ENCODE measurements around the gene XRCC1.

XRCC1 gene

GRCh38 chr19:43501661-43502418, 73.5 kb downstream of the XRCC1 start:
- Histone ChIP-seq H3K4me3 (replicated peaks; ENCODE audit: insufficient read depth, low read length) (no peak overlapping the region), H3K27ac (replicated peaks) (no peak overlapping the region), H3K27me3 (ENCODE audit: insufficient read depth, poor library complexity, severe bottlenecking) (no peaks in the 10 kb centered on the region)
- no peak for TF ChIP-seq GABPA (IDR thresholded peaks at IDR 0.05; ENCODE audit: low read depth)
- TF ChIP-seq SPI1 (IDR thresholded peaks at IDR 0.05; ENCODE audit: borderline replicate concordance, low read depth) = no peak
- TF ChIP-seq REST (IDR thresholded peaks at IDR 0.05; ENCODE audit: insufficient replicate concordance, low read depth) = no peak
- no peak for TF ChIP-seq POLR2AphosphoS5 (IDR thresholded peaks at IDR 0.05; ENCODE audit: low read depth)
- no peak for TF ChIP-seq CTCF (IDR thresholded peaks at IDR 0.05; ENCODE audit: insufficient read depth, low read length)
- no peak for DNase-seq (ENCODE audit: low read depth in 1 of 2, low spot score in 1 of 2)

GRCh38 chr19:43499042-43499441, 76.3 kb downstream of the XRCC1 start:
- no peak for TF ChIP-seq CTCF (IDR thresholded peaks at IDR 0.05; ENCODE audit: insufficient read depth, low read length)
- TF ChIP-seq REST (IDR thresholded peaks at IDR 0.05; ENCODE audit: insufficient replicate concordance, low read depth) = no peak
- no peak for TF ChIP-seq POLR2AphosphoS5 (IDR thresholded peaks at IDR 0.05; ENCODE audit: low read depth)
- TF ChIP-seq GABPA (IDR thresholded peaks at IDR 0.05; ENCODE audit: low read depth) = no peak
- no peak for TF ChIP-seq SPI1 (IDR thresholded peaks at IDR 0.05; ENCODE audit: borderline replicate concordance, low read depth)
- H3K27me3 ChIP-seq (ENCODE audit: insufficient read depth, poor library complexity, severe bottlenecking) = no peaks in the 10 kb centered on the region
- no peak overlapping the region for H3K27ac ChIP-seq (replicated peaks)
- H3K4me3 ChIP-seq (replicated peaks; ENCODE audit: insufficient read depth, low read length) = no peak overlapping the region
- no peak for DNase-seq (ENCODE audit: low read depth in 1 of 2, low spot score in 1 of 2)

- no peak overlapping the region for H3K27ac ChIP-seq (replicated peaks)
- DNase-seq (ENCODE audit: low read depth in 1 of 2, low spot score in 1 of 2) = no peak
- TF ChIP-seq SPI1 (IDR thresholded peaks at IDR 0.05; ENCODE audit: borderline replicate concordance, low read depth) (no peak), GABPA (IDR thresholded peaks at IDR 0.05; ENCODE audit: low read depth) (no peak), POLR2AphosphoS5 (IDR thresholded peaks at IDR 0.05; ENCODE audit: low read depth) (no peak), CTCF (IDR thresholded peaks at IDR 0.05; ENCODE audit: insufficient read depth, low read length) (no peak), REST (IDR thresholded peaks at IDR 0.05; ENCODE audit: insufficient replicate concordance, low read depth) (no peak)
- H3K4me3 ChIP-seq (replicated peaks; ENCODE audit: insufficient read depth, low read length) = no peak overlapping the region
- H3K27me3 ChIP-seq (ENCODE audit: insufficient read depth, poor library complexity, severe bottlenecking) = no peaks in the 10 kb centered on the region
These were observed 77.0 kb downstream of the XRCC1 start for GRCh38 chr19:43498233-43498842.

All from HL-60 (cell line).